Measurements from ENCODE around the gene CCDC198.

- no peak for TF ChIP-seq CTCF (IDR thresholded peaks at IDR 0.05 in 4 of 5, conservative IDR thresholded peaks at IDR 0.05 in 1 of 5)
- no peak for TF ChIP-seq POLR2A (IDR thresholded peaks at IDR 0.05)
Measured at GRCh38 chr14:57493467-57494181, at the start of gene CCDC198.
